ENCODE results near the gene ZNF273.
"Not testable (repeated sequence)": the region's sequence is repeated elsewhere in the genome, so short reads cannot be mapped to it uniquely, and the experiment has no call there.

ZNF273 gene

GRCh38 chr7:64888901-64889685 is 14.0 kb upstream of the ZNF273 start:
- DNase-seq (ENCODE audit: low read depth in 2 of 2) = no peak

- no peak for DNase-seq (ENCODE audit: low read depth in 2 of 2)
Measured at GRCh38 chr7:64889686-64890162, 13.3 kb upstream of the ZNF273 start.

- DNase-seq (ENCODE audit: low read depth in 2 of 2) = not testable (repeated sequence)
Measured at GRCh38 chr7:64890273-64890672, 12.8 kb upstream of the ZNF273 start.

- DNase-seq (ENCODE audit: low read depth in 2 of 2) = no peak
Measured at GRCh38 chr7:64890761-64891362, 12.2 kb upstream of the ZNF273 start.

GRCh38 chr7:64891363-64892081 is 11.6 kb upstream of the ZNF273 start:
- DNase-seq (ENCODE audit: low read depth in 2 of 2) = not testable (repeated sequence)

- DNase-seq (ENCODE audit: low read depth in 2 of 2) = no peak
Measured at GRCh38 chr7:64892116-64892515, 11.0 kb upstream of the ZNF273 start.

GRCh38 chr7:64892666-64893309 is 10.3 kb upstream of the ZNF273 start:
- no peak for DNase-seq (ENCODE audit: low read depth in 2 of 2)

GRCh38 chr7:64893401-64893800 is 9.7 kb upstream of the ZNF273 start:
- DNase-seq (ENCODE audit: low read depth in 2 of 2) = no peak

GRCh38 chr7:64902461-64902805 is 640 bp upstream of the ZNF273 start:
- not testable (repeated sequence) for DNase-seq (ENCODE audit: low read depth in 2 of 2)

GRCh38 chr7:64904008-64904407 is 935 bp downstream of the ZNF273 start:
- no peak for DNase-seq (ENCODE audit: low read depth in 2 of 2)

GRCh38 chr7:64905133-64905532 is 2.1 kb downstream of the ZNF273 start:
- no peak for DNase-seq (ENCODE audit: low read depth in 2 of 2)

- no peak for DNase-seq (ENCODE audit: low read depth in 2 of 2)
Measured at GRCh38 chr7:64905547-64905946, 2.5 kb downstream of the ZNF273 start.

- no peak for DNase-seq (ENCODE audit: low read depth in 2 of 2)
Measured at GRCh38 chr7:64907641-64908326, 4.7 kb downstream of the ZNF273 start.

- no peak for DNase-seq (ENCODE audit: low read depth in 2 of 2)
Measured at GRCh38 chr7:64908358-64908757, 5.3 kb downstream of the ZNF273 start.

- no peak for DNase-seq (ENCODE audit: low read depth in 2 of 2)
Measured at GRCh38 chr7:64914557-64914956, 11.5 kb downstream of the ZNF273 start.

GRCh38 chr7:64915301-64915700 is 12.2 kb downstream of the ZNF273 start:
- not testable (repeated sequence) for DNase-seq (ENCODE audit: low read depth in 2 of 2)

- not testable (repeated sequence) for DNase-seq (ENCODE audit: low read depth in 2 of 2)
Measured at GRCh38 chr7:64928252-64929187, 25.4 kb downstream of the ZNF273 start.

GRCh38 chr7:64934478-64934877 is 31.4 kb downstream of the ZNF273 start:
- no peak for DNase-seq (ENCODE audit: low read depth in 2 of 2)

GRCh38 chr7:64938540-64938939 is 35.5 kb downstream of the ZNF273 start:
- DNase-seq (ENCODE audit: low read depth in 2 of 2) = no peak

GRCh38 chr7:64940021-64940420 is 36.9 kb downstream of the ZNF273 start:
- DNase-seq (ENCODE audit: low read depth in 2 of 2) = not testable (repeated sequence)
